ENCODE results near the gene RNU6-1.

Gene RNU6-1

DNA sequence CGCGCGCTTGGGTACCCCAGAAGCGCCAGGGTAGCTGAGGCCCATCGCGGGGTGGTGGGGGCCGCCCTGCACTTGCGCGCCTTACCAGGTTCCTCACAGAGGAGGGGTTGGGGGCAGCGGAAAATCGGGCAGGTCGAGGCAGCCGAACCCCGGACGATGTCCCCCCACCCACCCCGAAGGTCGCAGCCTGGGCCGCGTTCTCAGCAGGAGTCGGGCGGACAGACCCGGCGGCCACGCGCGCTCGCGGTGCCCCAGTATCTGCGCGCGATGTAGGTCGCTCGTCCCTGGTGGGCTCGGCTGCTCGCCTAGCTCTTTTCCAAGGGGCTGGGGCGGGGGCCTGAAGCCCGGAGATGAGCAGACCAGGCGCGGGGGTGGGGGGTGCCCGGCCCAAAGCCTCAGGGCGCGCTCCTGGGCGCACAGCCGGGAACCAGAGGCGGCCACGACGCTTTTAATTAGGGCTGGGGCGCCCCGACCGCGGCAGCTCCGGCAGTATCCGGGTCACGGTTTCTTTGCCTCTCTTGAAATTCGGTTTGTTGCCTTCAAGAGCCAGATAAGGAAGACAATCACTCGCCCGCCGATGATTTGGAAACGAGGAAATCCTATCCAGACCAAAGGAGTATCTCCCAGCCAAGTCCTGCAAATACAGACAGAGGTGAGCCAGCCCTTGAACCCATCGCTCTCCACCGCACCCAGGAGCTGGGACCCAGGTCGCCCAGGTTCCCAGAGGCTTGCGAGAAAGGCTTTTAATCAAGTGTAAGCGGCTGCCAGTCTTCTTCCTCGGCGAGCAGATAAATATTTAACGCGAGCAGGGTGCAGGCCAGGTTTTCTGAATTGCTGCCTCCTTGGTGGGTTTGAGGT, 10.0 kb downstream of the RNU6-1 start:
- H3K4me3 ChIP-seq (ENCODE audit: low read length in 2 of 2) = no peak overlapping the region

DNA sequence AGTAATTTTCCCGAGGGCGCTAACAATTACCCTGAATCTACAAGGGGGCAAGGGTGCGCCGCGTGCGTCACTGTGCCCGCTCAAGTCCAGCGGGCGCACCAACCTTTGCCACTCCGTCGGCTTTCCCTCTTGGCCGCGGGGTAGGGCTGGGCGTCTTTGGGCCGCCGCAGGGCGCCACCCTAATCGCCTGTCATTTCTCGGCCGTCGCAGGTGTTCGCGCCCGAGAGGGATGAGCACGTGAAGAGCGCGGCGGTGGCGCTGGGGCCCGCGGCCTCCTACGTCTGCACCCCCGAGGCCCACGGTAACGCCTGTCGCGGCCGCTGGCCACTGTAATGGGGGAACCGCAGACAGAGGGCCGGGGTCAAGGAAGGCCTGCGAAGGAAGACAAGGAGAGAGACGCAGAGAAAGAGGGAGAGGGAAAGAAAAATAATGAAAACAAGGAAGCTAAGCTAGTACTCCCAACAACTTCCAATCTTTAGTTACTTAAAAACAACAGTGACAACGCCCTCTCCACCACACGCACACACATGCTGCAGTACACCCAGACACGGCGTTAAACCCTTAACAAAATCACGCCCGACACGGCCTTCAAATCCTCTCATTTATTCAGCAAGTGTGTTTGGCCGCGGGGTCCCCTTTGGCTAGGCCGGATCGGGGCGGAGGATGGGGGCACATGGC, 10.7 kb downstream of the RNU6-1 start:
- peak overlapping the region; percentile 54 for H2AFZ ChIP-seq (ENCODE audit: low read length)
- no peak overlapping the region for H3K4me3 ChIP-seq (ENCODE audit: low read length in 2 of 2)
- H2BK12ac ChIP-seq (ENCODE audit: low read length) = no peak overlapping the region
- H3K18ac ChIP-seq (ENCODE audit: low read length) = no peak overlapping the region
- no peaks in the 10 kb centered on the region for H3K36me3 ChIP-seq (replicated peaks in 1 of 2; ENCODE audit: control insufficient read depth in 2 of 2, insufficient read depth in 2 of 2, low read length in 2 of 2)
- no peak overlapping the region for H3K9ac ChIP-seq (ENCODE audit: low read depth, low read length, poor library complexity)
- H4K91ac ChIP-seq (ENCODE audit: low read depth, low read length, poor library complexity) = no peak overlapping the region
- H2AK5ac ChIP-seq (ENCODE audit: low read depth, low read length) = peak overlapping the region; percentile 86
- no peak overlapping the region for H4K8ac ChIP-seq (ENCODE audit: low read depth, low read length)
- peaks cover 73 to 98% (median 95%) of the 10 kb centered on the region in 3 experiments for H3K27me3 ChIP-seq (ENCODE audit: control insufficient read depth in 3 of 3, insufficient read depth in 3 of 3, low read depth in 1 of 3, low read length in 3 of 3)
- no peak overlapping the region for H3K14ac ChIP-seq (ENCODE audit: low read length)
- H3K79me1 ChIP-seq (ENCODE audit: low read depth, low read length) = peaks cover 6% of the 10 kb centered on the region
- peaks cover 8 to 22% of the 10 kb centered on the region in 2 donors for H3K4me1 ChIP-seq (ENCODE audit: control insufficient read depth in 2 of 2, insufficient read depth in 1 of 2, low read depth in 1 of 2, low read length in 2 of 2)
- no peak overlapping the region for H2BK120ac ChIP-seq (ENCODE audit: low read depth, low read length)
- no peak overlapping the region for H3K27ac ChIP-seq (replicated peaks; ENCODE audit: low read length)
- peak overlapping the region; percentile 66 for H3K23ac ChIP-seq (ENCODE audit: low read depth, low read length, poor library complexity)
- no CpG with 5 or more reads among the region's 54 CpGs for WGBS, 2 donors (ENCODE audit: extremely low coverage in 2 of 2, insufficient read length in 2 of 2, insufficient replicate concordance in 1 of 2)
- no peak overlapping the region for H2BK15ac ChIP-seq (ENCODE audit: low read length)
- no peak overlapping the region for H3K4ac ChIP-seq (ENCODE audit: low read length)
- peak overlapping the region; percentile 2 for H2BK5ac ChIP-seq (ENCODE audit: low read length)
- DNase-seq (ENCODE audit: low spot score) = no peak
- no peak overlapping the region for H3K4me2 ChIP-seq (ENCODE audit: insufficient read depth, low read length, poor library complexity, severe bottlenecking)
- peaks cover 10 to 12% of the 10 kb centered on the region in 2 donors for H3K9me3 ChIP-seq (replicated peaks in 1 of 2; ENCODE audit: control insufficient read depth in 2 of 2, insufficient read depth in 1 of 2, low read depth in 1 of 2, low read length in 2 of 2)

More for the DNA sequence above, 10.0 kb downstream of the RNU6-1 start:
- H3K27ac ChIP-seq (replicated peaks; ENCODE audit: low read length) = no peak overlapping the region
- H3K18ac ChIP-seq (ENCODE audit: low read length) = peak overlapping the region; percentile 45
- no peak overlapping the region for H4K91ac ChIP-seq (ENCODE audit: low read depth, low read length, poor library complexity)
- H3K4ac ChIP-seq (ENCODE audit: low read length) = no peak overlapping the region
- H3K9ac ChIP-seq (ENCODE audit: low read depth, low read length, poor library complexity) = no peak overlapping the region
- H3K14ac ChIP-seq (ENCODE audit: low read length) = no peak overlapping the region
- H2AK5ac ChIP-seq (ENCODE audit: low read depth, low read length) = peak overlapping the region; percentile 86
- no peak overlapping the region for H4K8ac ChIP-seq (ENCODE audit: low read depth, low read length)
- H3K23ac ChIP-seq (ENCODE audit: low read depth, low read length, poor library complexity) = peak overlapping the region; percentile 66
- no CpG with 5 or more reads among the region's 68 CpGs for WGBS, 2 donors (ENCODE audit: extremely low coverage in 2 of 2, insufficient read length in 2 of 2, insufficient replicate concordance in 1 of 2)
- no peak for DNase-seq (ENCODE audit: low spot score)
- no peak overlapping the region for H2BK120ac ChIP-seq (ENCODE audit: low read depth, low read length)
- peak overlapping the region; percentile 20 for H2AFZ ChIP-seq (ENCODE audit: low read length)
- peak overlapping the region; percentile 2 for H2BK5ac ChIP-seq (ENCODE audit: low read length)
- no peaks in the 10 kb centered on the region for H3K36me3 ChIP-seq (replicated peaks in 1 of 2; ENCODE audit: control insufficient read depth in 2 of 2, insufficient read depth in 2 of 2, low read length in 2 of 2)
- H2BK15ac ChIP-seq (ENCODE audit: low read length) = no peak overlapping the region
- H3K9me3 ChIP-seq (replicated peaks in 1 of 2; ENCODE audit: control insufficient read depth in 2 of 2, insufficient read depth in 1 of 2, low read depth in 1 of 2, low read length in 2 of 2) = peaks cover 10 to 12% of the 10 kb centered on the region in 2 donors
- H3K4me1 ChIP-seq (ENCODE audit: control insufficient read depth in 2 of 2, insufficient read depth in 1 of 2, low read depth in 1 of 2, low read length in 2 of 2) = peaks cover 8 to 24% of the 10 kb centered on the region in 2 donors
- H3K4me2 ChIP-seq (ENCODE audit: insufficient read depth, low read length, poor library complexity, severe bottlenecking) = no peak overlapping the region
- H3K79me1 ChIP-seq (ENCODE audit: low read depth, low read length) = peaks cover 6% of the 10 kb centered on the region
- peaks cover 71 to 98% (median 94%) of the 10 kb centered on the region in 3 experiments for H3K27me3 ChIP-seq (ENCODE audit: control insufficient read depth in 3 of 3, insufficient read depth in 3 of 3, low read depth in 1 of 3, low read length in 3 of 3)
- H2BK12ac ChIP-seq (ENCODE audit: low read length) = no peak overlapping the region

DNA sequence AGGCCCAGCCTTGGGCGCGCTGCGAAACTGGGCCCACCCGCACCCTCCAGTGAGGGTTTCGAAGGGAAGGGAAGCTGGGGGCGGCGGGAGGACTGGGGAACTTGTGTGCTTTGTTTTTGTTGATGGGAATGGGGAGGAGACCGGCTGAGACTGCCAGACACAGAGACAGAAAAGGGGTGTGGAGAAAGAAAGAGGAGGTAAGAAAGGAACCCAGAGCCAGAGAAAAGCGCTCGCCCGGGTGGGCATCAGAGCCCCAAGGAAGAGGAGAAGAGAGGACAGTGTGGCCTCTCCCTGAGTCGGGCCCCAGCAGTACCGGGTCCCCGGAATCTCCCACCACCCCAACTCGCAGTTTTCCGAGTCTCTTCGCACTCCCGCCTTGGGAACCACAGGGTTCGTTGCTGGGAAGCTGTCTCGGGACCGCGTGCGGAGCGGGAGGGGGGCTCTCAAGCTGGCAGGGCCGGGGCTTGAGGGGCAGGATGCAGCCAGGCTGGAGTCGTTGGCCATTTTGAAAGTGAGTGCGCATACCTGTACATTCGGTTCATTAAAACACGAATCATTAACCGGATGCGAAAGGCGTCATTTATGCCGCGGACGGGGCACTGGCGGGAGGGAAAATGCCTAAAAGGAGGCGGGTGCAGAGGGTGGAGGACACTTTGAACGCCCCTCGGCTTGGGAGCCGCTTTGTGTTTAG, 11.4 kb downstream of the RNU6-1 start:
- H2BK15ac ChIP-seq (ENCODE audit: low read length) = no peak overlapping the region
- peaks cover 77 to 98% (median 97%) of the 10 kb centered on the region in 3 experiments for H3K27me3 ChIP-seq (ENCODE audit: control insufficient read depth in 3 of 3, insufficient read depth in 3 of 3, low read depth in 1 of 3, low read length in 3 of 3)
- no peak overlapping the region for H3K9ac ChIP-seq (ENCODE audit: low read depth, low read length, poor library complexity)
- no peak overlapping the region for H2BK12ac ChIP-seq (ENCODE audit: low read length)
- WGBS, 2 donors (ENCODE audit: extremely low coverage in 2 of 2, insufficient read length in 2 of 2, insufficient replicate concordance in 1 of 2) = no CpG with 5 or more reads among the region's 40 CpGs
- H3K4me2 ChIP-seq (ENCODE audit: insufficient read depth, low read length, poor library complexity, severe bottlenecking) = peak overlapping the region; percentile 0
- no peaks in the 10 kb centered on the region for H3K36me3 ChIP-seq (replicated peaks in 1 of 2; ENCODE audit: control insufficient read depth in 2 of 2, insufficient read depth in 2 of 2, low read length in 2 of 2)
- peaks cover 10% of the 10 kb centered on the region in 2 donors for H3K9me3 ChIP-seq (replicated peaks in 1 of 2; ENCODE audit: control insufficient read depth in 2 of 2, insufficient read depth in 1 of 2, low read depth in 1 of 2, low read length in 2 of 2)
- H3K23ac ChIP-seq (ENCODE audit: low read depth, low read length, poor library complexity) = no peak overlapping the region
- DNase-seq (ENCODE audit: low spot score) = no peak
- H2BK120ac ChIP-seq (ENCODE audit: low read depth, low read length) = no peak overlapping the region
- peaks cover 5 to 25% of the 10 kb centered on the region in 2 donors for H3K4me1 ChIP-seq (ENCODE audit: control insufficient read depth in 2 of 2, insufficient read depth in 1 of 2, low read depth in 1 of 2, low read length in 2 of 2)
- no peak overlapping the region for H3K4me3 ChIP-seq (ENCODE audit: low read length in 2 of 2)
- H4K8ac ChIP-seq (ENCODE audit: low read depth, low read length) = no peak overlapping the region
- H4K91ac ChIP-seq (ENCODE audit: low read depth, low read length, poor library complexity) = no peak overlapping the region
- no peak overlapping the region for H3K27ac ChIP-seq (replicated peaks; ENCODE audit: low read length)
- peak overlapping the region; percentile 58 for H2AFZ ChIP-seq (ENCODE audit: low read length)
- H3K18ac ChIP-seq (ENCODE audit: low read length) = peak overlapping the region; percentile 52
- peak overlapping the region; percentile 82 for H2BK5ac ChIP-seq (ENCODE audit: low read length)
- H2AK5ac ChIP-seq (ENCODE audit: low read depth, low read length) = peak overlapping the region; percentile 57
- peaks cover 6% of the 10 kb centered on the region for H3K79me1 ChIP-seq (ENCODE audit: low read depth, low read length)
- H3K4ac ChIP-seq (ENCODE audit: low read length) = no peak overlapping the region
- no peak overlapping the region for H3K14ac ChIP-seq (ENCODE audit: low read length)

All from neuronal stem cell (in vitro differentiated cells).